ENCODE data around the gene APOC3. TPM values are rescaled to one million over a fixed set of nuclear protein-coding genes. Genes with fewer than 3 reads are reported as not detected.

APOC3 gene
- total RNA-seq, 2 donors from 2014 or later: 5.7 TPM; not detected in 1

- no peak for DNase-seq
- Histone ChIP-seq H3K4me1 (no peaks in the 10 kb centered on the region), H3K4me3 (no peak overlapping the region), H3K27ac (no peak overlapping the region), H3K9me3 (no peaks in the 10 kb centered on the region), H3K9ac (ENCODE audit: low read depth in 2 of 2, low read length in 2 of 2) (no peak overlapping the region), H3K27me3 (no peaks in the 10 kb centered on the region), H3K36me3 (no peaks in the 10 kb centered on the region)
- no peak for TF ChIP-seq CTCF (IDR thresholded peaks at IDR 0.05)
- intact Hi-C loops (cut with DNase I): no loop called here
Measured at GRCh38 chr11:116813170-116813569, 16.5 kb upstream of the APOC3 start.

GRCh38 chr11:116813781-116814471, 15.8 kb upstream of the APOC3 start:
- H3K9me3 ChIP-seq: no peaks in the 10 kb centered on the region
- H3K27ac ChIP-seq: no peak overlapping the region
- no peak for DNase-seq
- intact Hi-C loops (cut with DNase I): no loop called here
- no peak overlapping the region for H3K4me3 ChIP-seq
- no peaks in the 10 kb centered on the region for H3K36me3 ChIP-seq
- no peak for TF ChIP-seq CTCF (IDR thresholded peaks at IDR 0.05)
- H3K9ac ChIP-seq (ENCODE audit: low read depth in 2 of 2, low read length in 2 of 2): no peak overlapping the region
- no peaks in the 10 kb centered on the region for H3K4me1 ChIP-seq
- no peaks in the 10 kb centered on the region for H3K27me3 ChIP-seq

GRCh38 chr11:116814502-116814901, 15.2 kb upstream of the APOC3 start:
- TF ChIP-seq CTCF (IDR thresholded peaks at IDR 0.05): no peak
- H3K4me3 ChIP-seq: no peak overlapping the region
- no peaks in the 10 kb centered on the region for H3K36me3 ChIP-seq
- DNase-seq: no peak
- H3K27me3 ChIP-seq: no peaks in the 10 kb centered on the region
- no peak overlapping the region for H3K9ac ChIP-seq (ENCODE audit: low read depth in 2 of 2, low read length in 2 of 2)
- H3K4me1 ChIP-seq: no peaks in the 10 kb centered on the region
- H3K9me3 ChIP-seq: no peaks in the 10 kb centered on the region
- no peak overlapping the region for H3K27ac ChIP-seq
- intact Hi-C loops (cut with DNase I): no loop called here

- no peaks in the 10 kb centered on the region for H3K4me1 ChIP-seq
- no peaks in the 10 kb centered on the region for H3K9me3 ChIP-seq
- no peak overlapping the region for H3K27ac ChIP-seq
- no peak overlapping the region for H3K4me3 ChIP-seq
- no peaks in the 10 kb centered on the region for H3K27me3 ChIP-seq
- no peaks in the 10 kb centered on the region for H3K36me3 ChIP-seq
- H3K9ac ChIP-seq (ENCODE audit: low read depth in 2 of 2, low read length in 2 of 2): no peak overlapping the region
- DNase-seq: no peak
- intact Hi-C loops (cut with DNase I): no loop called here
- no peak for TF ChIP-seq CTCF (IDR thresholded peaks at IDR 0.05)
Measured at GRCh38 chr11:116819049-116819448, 10.7 kb upstream of the APOC3 start.

GRCh38 chr11:116821050-116821918, 8.4 kb upstream of the APOC3 start:
- H3K27me3 ChIP-seq: no peaks in the 10 kb centered on the region
- no peak overlapping the region for H3K9ac ChIP-seq (ENCODE audit: low read depth in 2 of 2, low read length in 2 of 2)
- no peaks in the 10 kb centered on the region for H3K36me3 ChIP-seq
- no peak for DNase-seq
- intact Hi-C loops (cut with DNase I): no loop called here
- no peaks in the 10 kb centered on the region for H3K9me3 ChIP-seq
- no peaks in the 10 kb centered on the region for H3K4me1 ChIP-seq
- no peak for TF ChIP-seq CTCF (IDR thresholded peaks at IDR 0.05)
- no peak overlapping the region for H3K4me3 ChIP-seq
- no peak overlapping the region for H3K27ac ChIP-seq

Measured in colonic mucosa (tissue), 4 donors.